Measurements from ENCODE around the gene RABL3. TPM values are rescaled to one million over a fixed set of nuclear protein-coding genes. Genes with fewer than 3 reads are reported as not detected.
"Not testable (repeated sequence)": the region's sequence is repeated elsewhere in the genome, so short reads cannot be mapped to it uniquely, and the experiment has no call there.

The RABL3 gene
- total RNA-seq, 4 donors from 2014 or later = 20.0 to 46.8 (median 30.4) TPM

DNA sequence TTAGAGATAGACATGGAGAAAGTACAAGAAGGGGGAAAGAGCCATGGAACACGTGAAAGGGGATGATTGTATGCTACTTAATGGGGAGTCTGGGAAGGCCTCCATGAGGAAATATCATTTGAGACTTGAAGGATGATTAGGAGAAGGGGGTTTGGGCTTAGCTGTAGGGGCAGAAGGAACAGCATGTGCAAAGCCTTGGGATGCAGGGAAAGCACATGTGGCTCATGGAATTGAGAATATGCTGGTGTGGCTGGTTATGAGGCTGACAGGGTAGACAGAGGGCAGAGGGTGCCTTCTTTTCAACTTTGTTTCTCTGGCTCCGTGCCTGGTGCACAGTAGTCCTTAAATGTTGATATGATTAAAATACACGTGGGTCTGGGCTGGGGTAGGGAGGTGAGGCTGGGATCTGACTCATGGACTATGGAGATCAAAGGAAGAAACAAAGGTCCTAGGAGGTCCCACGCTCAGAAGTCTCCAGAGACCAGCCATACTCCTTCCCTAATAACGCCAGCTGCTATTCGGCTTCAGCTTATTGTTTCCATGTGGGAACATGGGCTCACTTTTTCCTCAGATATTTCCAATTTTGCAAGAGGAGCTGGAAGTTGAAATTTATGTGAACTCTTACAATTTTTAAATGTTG is 1.4 kb upstream of the RABL3 start:
- peaks cover 13 to 17% of the 10 kb centered on the region in 2 donors for H3K4me1 ChIP-seq
- DNase-seq (no peak), ATAC-seq (no peak)
- intact Hi-C loops (cut with DNase I; ENCODE audit: low total_unique reads) = loop anchor here (2.0 to 10.0 kb wide), 3 partner anchors 146 to 1279 kb away; partner anchors contain the start of genes EAF2, IQCB1, NDUFB4 and POGLUT1
- in situ Hi-C loops (cut with MboI; ENCODE audit: low sequenced_read_pairs in 4 of 4) = loop anchor here in 3 of 4 donors (5.0 to 10.0 kb wide), 2 partner anchors 146 to 149 kb away; partner anchors contain the start of gene NDUFB4 (in 3 of the 3)
- H3K27ac ChIP-seq = peak overlapping the region in 3 of 4 donors; percentile 95 to 98 (median 95)
- no peaks in the 10 kb centered on the region for H3K9me3 ChIP-seq
- TF ChIP-seq, protein P1, sequence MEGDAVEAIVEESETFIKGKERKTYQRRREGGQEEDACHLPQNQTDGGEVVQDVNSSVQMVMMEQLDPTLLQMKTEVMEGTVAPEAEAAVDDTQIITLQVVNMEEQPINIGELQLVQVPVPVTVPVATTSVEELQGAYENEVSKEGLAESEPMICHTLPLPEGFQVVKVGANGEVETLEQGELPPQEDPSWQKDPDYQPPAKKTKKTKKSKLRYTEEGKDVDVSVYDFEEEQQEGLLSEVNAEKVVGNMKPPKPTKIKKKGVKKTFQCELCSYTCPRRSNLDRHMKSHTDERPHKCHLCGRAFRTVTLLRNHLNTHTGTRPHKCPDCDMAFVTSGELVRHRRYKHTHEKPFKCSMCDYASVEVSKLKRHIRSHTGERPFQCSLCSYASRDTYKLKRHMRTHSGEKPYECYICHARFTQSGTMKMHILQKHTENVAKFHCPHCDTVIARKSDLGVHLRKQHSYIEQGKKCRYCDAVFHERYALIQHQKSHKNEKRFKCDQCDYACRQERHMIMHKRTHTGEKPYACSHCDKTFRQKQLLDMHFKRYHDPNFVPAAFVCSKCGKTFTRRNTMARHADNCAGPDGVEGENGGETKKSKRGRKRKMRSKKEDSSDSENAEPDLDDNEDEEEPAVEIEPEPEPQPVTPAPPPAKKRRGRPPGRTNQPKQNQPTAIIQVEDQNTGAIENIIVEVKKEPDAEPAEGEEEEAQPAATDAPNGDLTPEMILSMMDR (IDR thresholded peaks at IDR 0.05 in 4 of 5, conservative IDR thresholded peaks at IDR 0.05 in 1 of 5) = no peak
- no peak for TF ChIP-seq POLR2A (IDR thresholded peaks at IDR 0.05)
- H3K4me3 ChIP-seq = peak overlapping the region; percentile 67 to 96 (median 88)
- H3K27me3 ChIP-seq = no peaks in the 10 kb centered on the region
- peaks cover 0 to 2% of the 10 kb centered on the region in 2 donors for H3K36me3 ChIP-seq

DNA sequence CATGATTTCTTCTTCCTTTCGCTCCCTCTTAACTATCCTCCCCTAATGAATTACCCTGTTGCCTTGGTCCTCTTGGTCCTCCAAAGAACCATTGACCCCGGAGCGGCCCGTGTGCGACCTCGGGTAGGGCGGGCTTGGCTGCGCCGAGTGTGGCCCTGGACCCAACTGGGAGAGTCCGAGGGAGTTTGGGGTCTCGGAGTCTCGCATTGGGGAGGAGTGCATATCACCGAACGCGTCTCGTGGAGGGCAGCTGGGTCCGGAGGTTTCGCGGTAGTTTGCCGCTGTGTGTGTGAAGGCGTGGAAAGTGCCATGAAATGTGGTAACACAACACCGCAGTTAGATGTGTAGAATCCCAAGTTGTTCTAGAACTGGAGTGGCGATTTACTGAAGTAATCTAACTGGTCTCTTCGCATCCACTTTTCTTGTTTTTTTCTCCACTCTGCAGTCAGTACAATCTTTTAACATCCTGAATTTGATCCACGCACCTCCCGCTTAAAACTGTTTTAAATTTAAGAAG is 591 bp upstream of the RABL3 start:
- Histone ChIP-seq H3K36me3 (peaks cover 0 to 10% of the 10 kb centered on the region in 2 donors), H3K9me3 (peaks cover 0 to 2% (median 0%) of the 10 kb centered on the region in 3 donors), H3K4me1 (peaks cover 13 to 17% of the 10 kb centered on the region in 2 donors), H3K27me3 (no peaks in the 10 kb centered on the region), H3K27ac (peak overlapping the region; percentile 90 to 98 (median 95)), H3K4me3 (peak overlapping the region; percentile 67 to 96 (median 88))
- DNase-seq (peak in 1 of 2 donors; percentile 11), ATAC-seq (peak; percentile 31 to 34)
- TF ChIP-seq POLR2A (IDR thresholded peaks at IDR 0.05) = no peak
- TF ChIP-seq, protein P1 (IDR thresholded peaks at IDR 0.05 in 4 of 5, conservative IDR thresholded peaks at IDR 0.05 in 1 of 5) = no peak
- intact Hi-C loops (cut with DNase I; ENCODE audit: low total_unique reads) (loop anchor here (1.0 to 10.0 kb wide), 4 partner anchors 146 to 1278 kb away; partner anchors contain the start of genes EAF2, IQCB1, LRRC58 and NDUFB4), in situ Hi-C loops (cut with MboI; ENCODE audit: low sequenced_read_pairs in 4 of 4) (loop anchor here in 3 of 4 donors (5.0 to 10.0 kb wide), 2 partner anchors 146 to 148 kb away; partner anchors contain the start of gene NDUFB4 (in 3 of the 3))

DNA sequence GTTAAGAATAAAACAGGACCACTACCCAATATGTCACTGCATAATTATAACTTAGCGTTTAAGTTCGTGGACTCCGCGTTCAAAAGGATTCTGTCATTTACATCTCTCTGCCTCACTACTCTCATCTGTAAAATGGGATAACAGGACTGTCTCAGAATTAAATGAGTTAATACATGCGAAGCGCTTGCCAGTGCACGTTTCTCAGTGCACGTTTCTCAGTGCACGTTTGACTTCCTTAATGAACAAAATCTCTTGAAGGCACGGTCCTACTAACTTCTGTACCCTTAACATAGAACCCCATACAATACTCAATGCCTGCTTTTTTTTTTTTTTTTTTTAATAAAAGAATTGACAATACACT is 499 bp downstream of the RABL3 start:
- peaks cover 13 to 17% of the 10 kb centered on the region in 2 donors for H3K4me1 ChIP-seq
- peaks cover 0 to 21% of the 10 kb centered on the region in 2 donors for H3K36me3 ChIP-seq
- ATAC-seq (peak; percentile 2 to 20), DNase-seq (peak in 1 of 2 donors; percentile 24)
- intact Hi-C loops (cut with DNase I; ENCODE audit: low total_unique reads) (loop anchor here (1.0 to 10.0 kb wide), 4 partner anchors 145 to 1277 kb away; partner anchors contain the start of genes EAF2, IQCB1, LRRC58 and NDUFB4), in situ Hi-C loops (cut with MboI; ENCODE audit: low sequenced_read_pairs in 4 of 4) (loop anchor here in 3 of 4 donors (5.0 to 10.0 kb wide), 2 partner anchors 145 to 147 kb away; partner anchors contain the start of gene NDUFB4 (in 3 of the 3))
- peak overlapping the region; percentile 67 to 96 (median 78) for H3K4me3 ChIP-seq
- H3K27me3 ChIP-seq = no peaks in the 10 kb centered on the region
- no peak for TF ChIP-seq POLR2A (IDR thresholded peaks at IDR 0.05)
- TF ChIP-seq, protein P1 (IDR thresholded peaks at IDR 0.05 in 4 of 5, conservative IDR thresholded peaks at IDR 0.05 in 1 of 5) = no peak
- H3K27ac ChIP-seq = peak overlapping the region; percentile 90 to 98 (median 95)
- peaks cover 0 to 6% (median 0%) of the 10 kb centered on the region in 3 donors for H3K9me3 ChIP-seq

DNA sequence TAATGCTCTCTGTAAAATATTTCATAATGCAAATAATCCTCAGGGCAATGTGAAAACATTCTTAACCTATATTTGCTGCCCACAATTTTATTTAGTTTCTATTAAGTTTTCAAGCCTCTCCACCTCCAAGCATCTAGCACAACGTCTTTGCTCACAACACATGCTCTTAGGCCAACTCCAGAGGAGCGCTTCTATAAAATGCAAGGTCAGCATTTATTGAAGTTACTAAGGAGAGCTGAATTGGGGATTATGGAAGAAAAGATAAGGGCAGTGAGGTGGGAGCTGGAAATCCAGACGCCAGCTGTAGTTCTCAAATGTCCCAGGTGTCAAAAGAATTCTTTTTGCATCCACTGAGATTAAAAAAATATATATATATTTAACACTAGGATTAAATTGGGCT is 996 bp downstream of the RABL3 start:
- no peak for TF ChIP-seq POLR2A (IDR thresholded peaks at IDR 0.05)
- TF ChIP-seq, protein P1 (IDR thresholded peaks at IDR 0.05 in 4 of 5, conservative IDR thresholded peaks at IDR 0.05 in 1 of 5) = no peak
- Histone ChIP-seq H3K4me1 (peaks cover 13 to 17% of the 10 kb centered on the region in 2 donors), H3K4me3 (peak overlapping the region; percentile 67 to 96 (median 78)), H3K9me3 (peaks cover 0 to 6% (median 0%) of the 10 kb centered on the region in 3 donors), H3K27ac (peak overlapping the region in 3 of 4 donors; percentile 95 to 98 (median 95)), H3K27me3 (no peaks in the 10 kb centered on the region), H3K36me3 (peaks cover 0 to 21% of the 10 kb centered on the region in 2 donors)
- ATAC-seq (no peak), DNase-seq (no peak)
- intact Hi-C loops (cut with DNase I; ENCODE audit: low total_unique reads) = loop anchor here (5.0 to 10.0 kb wide), 2 partner anchors 144 to 1277 kb away; partner anchors contain the start of genes NDUFB4, POGLUT1 and TMEM39A
- in situ Hi-C loops (cut with MboI; ENCODE audit: low sequenced_read_pairs in 4 of 4) = loop anchor here in 3 of 4 donors (5.0 to 10.0 kb wide), 2 partner anchors 144 to 147 kb away; partner anchors contain the start of gene NDUFB4 (in 3 of the 3)

GRCh38 chr3:120738006-120738405 is 4.3 kb downstream of the RABL3 start:
- H3K27me3 ChIP-seq; DNase-seq; intact Hi-C loops (cut with DNase I; ENCODE audit: low total_unique reads); H3K9me3 ChIP-seq; H3K4me1 ChIP-seq; H3K4me3 ChIP-seq; ATAC-seq; H3K27ac ChIP-seq; in situ Hi-C loops (cut with MboI; ENCODE audit: low sequenced_read_pairs in 4 of 4): not testable (repeated sequence)
- peaks cover 0 to 21% of the 10 kb centered on the region in 2 donors for H3K36me3 ChIP-seq

All from gastrocnemius medialis (tissue), 4 donors.